Cardiac atrium fibroblast (primary cell): ENCODE results near the gene ZNF425. TPM values are rescaled to one million over a fixed set of nuclear protein-coding genes. Genes with fewer than 3 reads are reported as not detected.

Experiments used
- total RNA-seq: library from RNA; depleted of rRNA; stranded (reverse); fragments of >200 nt; gene quantifications from 2 replicates; pipeline ENCODE4 v1.2.3, GENCODE V29; 2015

Gene ZNF425
- 2.7 and 4.1 TPM in 2 replicates for total RNA-seq

GRCh38 chr7:149125863-149126661 lies at the start of gene ZNF425:
Gene ZNF425 (minus strand): TSS chr7:149126324. CDS start chr7:149126213, 111 bp downstream.

GRCh38 chr7:149147072-149147751 lies 21.1 kb upstream of the ZNF425 start, which contains the start of gene ZNF398:
Gene ZNF398 (plus strand): TSS chr7:149147453. CDS start chr7:149147743, 290 bp downstream.

GRCh38 chr7:149090397-149091195 lies 35.5 kb downstream of the ZNF425 start, which contains the start of gene ZNF786:
Gene ZNF786 (minus strand): TSS chr7:149090718. CDS start chr7:149090640, 78 bp downstream.

Other genes with a start within 250 kb of the ZNF425 start
- gene EZH2, start 242.0 kb downstream of the ZNF425 start, total RNA-seq: 2.8 and 4.3 TPM in 2 replicates
- 289 and 307 TPM in 2 replicates for gene PDIA4, start 97.8 kb downstream of the ZNF425 start, total RNA-seq
- 2.9 and 3.6 TPM in 2 replicates for gene ZNF786, start 35.6 kb downstream of the ZNF425 start, total RNA-seq
- gene ZNF398, start 21.1 kb upstream of the ZNF425 start, total RNA-seq: 6.3 and 16.5 TPM in 2 replicates
- 18.2 and 20.1 TPM in 2 replicates for gene ZNF282, start 69.2 kb upstream of the ZNF425 start, total RNA-seq
- gene ZNF212, start 113.3 kb upstream of the ZNF425 start, total RNA-seq: 3.1 and 3.8 TPM in 2 replicates
- 4.9 and 10.8 TPM in 2 replicates for gene ZNF783, start 135.9 kb upstream of the ZNF425 start, total RNA-seq